Posterior vena cava (tissue), 2 donors: ENCODE measurements around the gene ARSG. TPM values are rescaled to one million over a fixed set of nuclear protein-coding genes. Genes with fewer than 3 reads are reported as not detected.

Source experiments
- DNase-seq: peaks from one replicate; pipeline ENCODE4 v3.0.0-alpha.2; 2020; ENCODE audit warnings: low spot score
- intact Hi-C, 2 donors: fragments of 100-400 bp; cut with DNase I; formaldehyde crosslinking; loops; one replicate each; pipeline versions ENCODE4 v1.14.1 to v1.14.2; 2022 to 2023
- total RNA-seq, 2 donors: library from RNA; stranded (reverse); fragmentation: NEBNext Ultra II Directional; extraction: Animal tissue kit (Norgen Biotek cat#: 25700); gene quantifications; one replicate each; pipeline ENCODE4 v1.2.1, GENCODE V29; 2021
- donor health status: DM: yes; HTN: yes; CAD: no.
- donor health status: DM: yes; HTN: yes; CAD: no.

ARSG gene
- total RNA-seq, 2 donors from 2014 or later, result 5.7 to 7.5 TPM

DNA sequence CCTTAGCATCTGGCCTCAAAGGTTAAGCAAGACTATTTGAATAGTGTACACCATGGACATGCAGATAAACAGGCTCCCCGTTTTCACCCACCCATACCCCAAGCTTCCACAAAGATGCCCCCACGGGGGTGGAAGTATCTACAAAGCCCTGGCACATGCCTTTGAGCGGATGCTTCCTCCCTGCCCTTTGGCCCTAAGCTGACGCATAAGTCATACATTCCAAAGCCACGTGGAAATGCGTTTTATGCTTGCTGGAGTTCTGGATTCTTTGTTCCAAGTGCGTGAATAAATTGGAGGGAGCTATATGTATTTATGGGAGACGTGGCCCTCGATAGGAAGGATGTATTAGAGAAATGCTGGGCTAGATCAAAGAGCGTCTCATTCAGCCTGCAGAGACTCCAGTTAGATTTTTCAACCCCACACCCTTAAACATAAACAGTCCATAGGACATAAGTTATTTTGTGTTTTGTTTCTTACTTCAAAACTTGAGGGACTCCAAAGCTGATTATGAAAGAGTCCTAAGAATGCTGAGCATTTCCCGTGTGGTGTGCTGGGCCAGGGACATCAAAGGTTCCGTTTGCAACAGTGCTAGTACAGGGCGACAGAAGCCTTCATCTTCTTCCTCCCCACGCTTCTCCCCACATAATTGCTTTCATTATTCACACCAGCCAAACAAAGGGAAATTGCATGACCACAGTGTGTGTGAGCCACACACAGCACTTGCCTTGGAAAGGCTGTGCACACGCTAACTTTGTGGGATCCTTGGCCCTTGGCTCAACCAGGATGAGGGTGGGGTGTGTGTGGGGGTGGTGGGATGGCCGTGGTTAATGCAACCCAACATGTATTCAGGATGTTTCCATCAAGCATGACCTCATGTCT, 92.4 kb downstream of the ARSG start:
- intact Hi-C loops, result no loop called here

GRCh38 chr17:68384471-68384870, 93.2 kb downstream of the ARSG start:
- no peak for DNase-seq
- intact Hi-C loops, result no loop called here

More for the DNA sequence above, 92.4 kb downstream of the ARSG start:
- no peak for DNase-seq

DNA sequence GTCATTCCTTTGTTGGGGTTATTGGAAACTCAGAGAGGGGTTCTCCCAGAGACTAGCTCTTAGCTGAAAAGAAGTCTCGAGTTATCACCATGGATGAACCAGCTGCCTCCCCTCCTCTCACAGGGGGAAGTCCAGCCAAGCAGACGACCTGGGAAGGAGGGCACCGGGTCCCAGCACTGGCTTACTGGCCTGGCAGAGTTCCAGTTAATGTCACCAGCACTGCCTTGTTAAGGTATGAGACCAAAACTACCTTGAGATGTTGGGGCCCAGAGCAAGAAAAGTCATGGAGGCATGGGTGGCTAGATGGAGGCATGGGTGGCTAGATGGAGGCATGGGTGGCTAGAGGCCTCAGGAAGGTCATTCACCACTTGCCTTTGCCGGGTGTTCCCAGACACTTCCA, 93.6 kb downstream of the ARSG start:
- intact Hi-C loops, result no loop called here
- DNase-seq, result no peak

DNA sequence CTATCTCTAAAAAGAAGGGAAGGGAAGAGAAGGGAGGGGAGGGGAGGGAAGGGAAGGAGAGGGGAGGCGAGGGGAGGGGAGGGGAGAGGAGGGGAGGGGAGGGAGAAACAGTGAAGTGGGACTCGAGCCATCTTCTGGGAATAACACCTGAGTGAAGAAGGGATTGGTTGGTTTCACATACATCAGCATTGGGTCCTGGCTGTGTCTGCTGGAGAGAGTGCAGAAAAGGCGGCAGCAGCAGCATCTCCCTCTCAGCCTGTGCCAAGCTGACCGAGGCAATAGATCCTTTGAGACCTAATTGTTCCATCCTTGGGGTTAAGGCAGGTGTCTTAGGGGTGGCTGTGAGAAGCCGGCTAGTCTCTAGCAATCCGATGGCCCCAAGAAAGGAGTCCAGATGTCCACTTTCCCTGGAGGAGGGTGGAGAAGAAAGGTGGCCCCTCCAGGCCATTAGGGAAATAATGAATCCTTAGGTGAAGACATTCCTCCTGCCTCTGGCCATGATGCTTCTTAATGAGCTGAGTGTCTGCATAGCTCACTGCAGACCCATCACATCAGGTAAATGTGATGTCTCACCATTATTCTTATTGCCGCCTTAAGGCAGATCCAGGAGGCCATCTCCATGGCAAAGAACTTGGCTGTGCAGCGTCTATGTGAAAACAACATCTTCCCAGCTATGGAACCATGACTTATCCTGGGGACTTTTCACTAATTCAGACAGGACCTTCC, 94.4 kb downstream of the ARSG start:
- DNase-seq, result no peak
- intact Hi-C loops, result no loop called here

DNA sequence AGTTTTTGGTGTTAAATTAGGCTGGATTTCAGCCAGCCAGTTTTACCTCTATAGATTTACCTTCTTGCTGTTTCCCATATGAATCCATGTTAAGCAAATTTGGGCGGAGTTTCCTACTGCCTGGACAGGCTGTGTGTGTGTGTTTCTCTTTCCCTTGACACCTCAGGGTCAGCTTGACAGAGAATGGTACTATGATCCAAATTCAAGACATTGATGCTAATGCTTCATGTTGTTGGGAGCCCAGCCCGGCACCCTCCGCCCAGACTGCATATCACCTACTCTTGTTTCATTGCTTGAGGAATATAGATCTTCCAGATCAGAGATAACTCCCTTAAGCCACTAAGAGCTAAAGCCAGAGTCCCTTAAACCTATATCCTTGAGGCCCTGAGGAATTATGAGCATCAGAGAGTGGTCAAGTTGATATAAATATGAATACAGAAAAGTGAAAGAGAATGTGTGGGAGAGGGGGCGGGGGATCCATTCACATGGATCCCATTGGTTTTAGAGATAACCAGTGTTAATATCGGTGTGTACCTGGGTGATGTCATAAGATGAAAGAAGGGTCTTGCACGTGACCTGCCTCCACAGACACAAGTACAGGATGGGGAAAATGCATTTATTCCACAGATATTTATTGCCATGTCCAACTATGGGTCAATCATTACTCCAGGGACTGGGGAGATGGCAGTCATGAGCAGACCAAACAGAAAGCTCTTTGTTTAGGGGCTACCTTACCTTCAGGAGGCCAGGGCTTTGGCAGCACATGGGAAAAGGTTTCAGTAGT, 96.3 kb downstream of the ARSG start:
- no peak for DNase-seq
- intact Hi-C loops, result no loop called here

DNA sequence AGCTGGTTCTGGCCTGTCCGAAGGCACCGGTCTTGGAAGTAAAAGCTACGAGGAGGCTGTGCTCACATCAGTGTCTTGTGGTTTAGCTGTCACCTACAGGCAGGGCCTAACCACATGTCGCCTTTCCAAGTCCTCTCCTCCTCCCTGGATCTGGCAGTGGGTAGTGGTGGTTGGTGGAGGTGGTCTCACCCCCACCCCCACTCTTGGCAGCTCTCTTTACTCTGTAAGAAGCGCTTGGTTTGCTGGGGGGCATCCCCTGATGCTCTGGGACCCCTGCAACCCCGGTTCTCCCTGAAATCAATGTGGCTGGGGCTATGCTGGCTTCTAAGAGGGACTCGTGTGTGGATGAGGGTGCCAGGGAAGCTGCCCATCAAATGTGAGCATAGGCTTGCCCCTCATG, 97.7 kb downstream of the ARSG start:
- DNase-seq, result no peak
- intact Hi-C loops, result no loop called here

DNA sequence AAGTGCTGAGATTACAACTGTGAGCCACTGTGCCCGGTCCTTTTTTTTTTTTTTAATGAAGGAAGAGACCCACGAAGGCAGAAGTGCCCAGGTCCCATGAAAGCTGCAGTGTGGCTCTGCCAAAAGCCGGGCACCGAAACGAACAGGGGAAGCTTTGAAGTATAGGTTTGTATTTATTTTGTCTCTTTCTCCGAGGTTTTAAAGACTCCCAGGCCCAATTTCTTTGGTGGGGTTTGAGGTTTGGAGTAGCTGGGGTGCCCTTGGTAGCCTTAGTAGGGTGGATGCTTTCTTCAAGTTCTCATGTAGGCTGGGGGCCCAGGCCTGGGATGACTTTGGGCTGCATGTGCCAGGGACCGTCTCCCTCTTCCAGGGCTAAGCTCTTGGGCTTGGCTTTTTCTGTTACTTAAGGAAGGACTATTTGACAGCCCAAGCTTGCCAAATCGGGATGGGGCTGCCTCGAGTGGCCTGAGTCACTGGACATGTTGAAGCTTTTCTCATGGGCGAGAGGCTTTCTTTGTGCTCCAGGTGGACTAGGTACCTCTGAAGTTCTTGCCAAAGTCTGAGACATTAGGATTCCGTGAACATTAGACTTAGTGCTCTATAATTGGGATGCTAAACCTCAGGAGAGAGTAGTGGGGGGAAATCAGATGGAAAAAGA, 99.7 kb downstream of the ARSG start:
- DNase-seq, result no peak
- intact Hi-C loops, result no loop called here

GRCh38 chr17:68391561-68392268, 100.4 kb downstream of the ARSG start:
- intact Hi-C loops, result no loop called here
- no peak for DNase-seq

- no peak for DNase-seq
- intact Hi-C loops, result no loop called here
Observed at GRCh38 chr17:68394608-68395331, 103.5 kb downstream of the ARSG start.

DNA sequence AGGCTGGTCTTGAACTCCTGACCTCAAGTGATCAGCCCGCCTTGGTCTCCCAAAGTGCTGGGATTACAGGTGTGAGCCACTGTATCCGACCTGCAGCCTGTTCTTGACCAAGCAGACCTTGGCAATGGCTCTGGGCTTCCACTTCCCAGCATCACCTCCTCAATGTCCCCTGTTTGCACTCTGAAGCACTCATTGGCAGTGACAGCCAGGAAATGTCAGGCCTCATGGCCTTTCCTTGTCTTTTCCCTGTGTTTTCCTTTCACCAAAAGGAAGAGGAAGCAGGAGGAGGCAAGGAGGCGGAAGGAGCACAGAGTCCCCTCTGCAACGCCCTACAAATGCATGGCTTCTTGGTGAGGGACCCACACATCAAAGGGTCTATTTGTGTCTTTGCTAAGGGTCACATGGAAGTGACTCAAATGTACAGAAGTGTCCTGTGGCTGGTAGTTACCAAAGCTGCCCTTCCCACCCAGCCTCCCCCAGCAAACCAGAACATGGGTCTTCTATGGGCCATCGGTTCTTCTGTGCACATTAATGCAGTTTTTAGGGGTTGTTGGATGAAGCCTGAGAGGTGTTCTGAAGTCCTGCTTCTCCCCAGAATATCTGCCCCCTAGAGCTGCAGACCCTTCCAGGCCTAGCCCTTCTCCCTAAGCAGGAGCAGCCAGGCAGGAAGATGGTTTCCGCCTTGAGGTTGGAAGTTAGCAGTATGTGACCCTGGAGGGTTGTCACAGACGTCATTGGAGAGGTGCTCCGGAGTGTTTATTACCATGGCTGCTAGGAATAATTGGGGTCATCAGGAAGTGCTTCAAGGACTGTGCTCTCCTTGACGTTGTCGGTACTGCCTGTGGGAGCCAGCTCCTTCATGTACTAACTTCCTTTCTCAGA, 105.2 kb downstream of the ARSG start:
- no peak for DNase-seq
- intact Hi-C loops, result no loop called here

DNA sequence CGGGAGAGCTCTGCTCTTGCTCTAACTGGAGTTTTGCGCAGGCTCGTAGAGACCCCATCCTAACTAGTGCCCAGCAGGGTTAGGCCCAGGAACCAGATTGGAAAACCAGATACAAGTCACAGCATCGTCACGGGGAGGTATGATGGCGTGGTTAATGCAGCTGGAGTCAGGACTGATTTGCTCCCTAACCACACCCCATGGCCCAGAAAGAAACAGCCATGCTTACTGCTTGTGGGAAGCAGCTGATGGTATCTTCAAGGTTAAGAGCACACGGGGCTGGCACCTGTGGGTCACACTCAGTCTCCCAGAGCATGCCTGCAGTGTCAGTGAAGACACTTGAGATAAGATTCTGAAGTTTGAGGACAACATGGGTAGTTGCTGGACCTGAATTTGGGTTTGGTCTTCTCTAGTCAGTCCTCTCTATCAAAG, 105.8 kb downstream of the ARSG start:
- no peak for DNase-seq
- intact Hi-C loops, result no loop called here

GRCh38 chr17:68398691-68399637, 107.7 kb downstream of the ARSG start:
- intact Hi-C loops, result no loop called here
- DNase-seq, result peak; percentile 84

DNA sequence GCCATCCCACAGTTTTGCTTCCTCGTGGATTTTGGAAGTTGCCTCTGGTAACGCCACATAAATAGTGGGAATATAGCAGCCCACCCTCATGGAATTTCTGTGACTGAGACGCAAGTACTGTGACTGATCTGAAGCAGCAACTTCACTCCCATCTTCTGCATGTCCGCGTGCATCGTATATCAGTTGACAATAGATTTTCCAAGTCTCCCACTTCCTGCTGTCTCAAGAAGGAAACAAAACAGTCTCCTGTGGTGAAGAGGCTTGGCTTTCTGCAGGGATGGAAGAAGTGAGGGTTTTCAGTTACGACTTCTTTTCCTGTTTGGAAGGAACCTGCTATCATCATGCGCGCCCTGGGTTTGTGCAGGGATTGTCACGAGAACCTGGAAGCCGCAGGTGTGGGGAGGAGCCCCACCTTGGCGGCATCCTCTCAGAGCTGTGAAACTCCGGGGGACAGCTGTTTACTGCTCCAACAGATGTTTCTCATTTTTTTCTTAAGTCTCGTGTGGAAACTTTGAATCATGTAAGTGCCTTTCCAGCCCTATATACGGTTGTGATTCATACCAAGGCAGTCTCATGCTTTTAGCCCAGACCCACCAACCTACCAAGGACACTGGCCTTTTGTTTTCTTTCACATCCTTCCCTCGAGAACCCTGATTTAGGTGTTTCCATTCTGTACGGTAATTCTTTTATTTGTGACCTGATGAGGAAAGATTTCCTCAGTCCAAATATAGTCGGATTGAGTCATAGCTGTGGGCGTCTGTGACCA, 108.5 kb downstream of the ARSG start:
- intact Hi-C loops, result loop anchor here in 1 of 2 donors (5.0 kb wide), 1 partner anchor 138 kb away; no protein-coding TSS in a partner anchor
- DNase-seq, result no peak

- no peak for DNase-seq
- intact Hi-C loops, result loop anchor here in 1 of 2 donors (5.0 kb wide), 1 partner anchor 138 kb away; no protein-coding TSS in a partner anchor
Observed at GRCh38 chr17:68400404-68400735, 109.1 kb downstream of the ARSG start.

- DNase-seq, result no peak
- intact Hi-C loops, result loop anchor here in 1 of 2 donors (5.0 kb wide), 1 partner anchor 139 kb away; no protein-coding TSS in a partner anchor
Observed at GRCh38 chr17:68401288-68401687, 110.0 kb downstream of the ARSG start.
